Islet precursor cell (in vitro differentiated cells): Measurements from ENCODE around the gene PIK3C2G.

Experiments
- DNase-seq: peaks from one replicate; pipeline ENCODE4 v3.0.0-alpha.2; 2018

The PIK3C2G gene

GRCh38 chr12:18355429-18355828, 94.1 kb downstream of the PIK3C2G start:
- DNase-seq: no peak

GRCh38 chr12:18358077-18358476, 96.8 kb downstream of the PIK3C2G start:
- no peak for DNase-seq

- DNase-seq: no peak
Observed at GRCh38 chr12:18358930-18359329, 97.6 kb downstream of the PIK3C2G start.

GRCh38 chr12:18361433-18361832, 100.1 kb downstream of the PIK3C2G start:
- no peak for DNase-seq

- no peak for DNase-seq
Observed at GRCh38 chr12:18363321-18363720, 102.0 kb downstream of the PIK3C2G start.

- no peak for DNase-seq
Observed at GRCh38 chr12:18368594-18368993, 107.3 kb downstream of the PIK3C2G start.

- DNase-seq: no peak
Observed at GRCh38 chr12:18373181-18373580, 111.9 kb downstream of the PIK3C2G start.

GRCh38 chr12:18375131-18375530, 113.8 kb downstream of the PIK3C2G start:
- DNase-seq: no peak

- DNase-seq: no peak
Observed at GRCh38 chr12:18375583-18375982, 114.3 kb downstream of the PIK3C2G start.

- DNase-seq: no peak
Observed at GRCh38 chr12:18382236-18382885, 121.0 kb downstream of the PIK3C2G start.

GRCh38 chr12:18383203-18383602, 121.9 kb downstream of the PIK3C2G start:
- DNase-seq: no peak

- DNase-seq: no peak
Observed at GRCh38 chr12:18387706-18388105, 126.4 kb downstream of the PIK3C2G start.

GRCh38 chr12:18389820-18390219, 128.5 kb downstream of the PIK3C2G start:
- DNase-seq: no peak

GRCh38 chr12:18391151-18391550, 129.8 kb downstream of the PIK3C2G start:
- DNase-seq: no peak

GRCh38 chr12:18394742-18395141, 133.4 kb downstream of the PIK3C2G start:
- no peak for DNase-seq

GRCh38 chr12:18400186-18400585, 138.9 kb downstream of the PIK3C2G start:
- no peak for DNase-seq

- no peak for DNase-seq
Observed at GRCh38 chr12:18402872-18403611, 141.7 kb downstream of the PIK3C2G start.

- DNase-seq: no peak
Observed at GRCh38 chr12:18411453-18411852, 150.1 kb downstream of the PIK3C2G start.

GRCh38 chr12:18414671-18415070, 153.4 kb downstream of the PIK3C2G start:
- no peak for DNase-seq

- DNase-seq: no peak
Observed at GRCh38 chr12:18415227-18415626, 153.9 kb downstream of the PIK3C2G start.

GRCh38 chr12:18416412-18416811, 155.1 kb downstream of the PIK3C2G start:
- DNase-seq: no peak

- no peak for DNase-seq
Observed at GRCh38 chr12:18419311-18419710, 158.0 kb downstream of the PIK3C2G start.

GRCh38 chr12:18421867-18422266, 160.5 kb downstream of the PIK3C2G start:
- no peak for DNase-seq

GRCh38 chr12:18422871-18423270, 161.6 kb downstream of the PIK3C2G start:
- no peak for DNase-seq

GRCh38 chr12:18424857-18425256, 163.5 kb downstream of the PIK3C2G start:
- DNase-seq: no peak
